IPS-15b (cell line): ENCODE data around the gene TMEM9B.
"Not testable (repeated sequence)": the region's sequence is repeated elsewhere in the genome, so short reads cannot be mapped to it uniquely, and the experiment has no call there.

Experiments
- H3K27me3 ChIP-seq: one replicate; pipeline ENCODE4 v1.6.1; 2013; ENCODE audit warnings: low read length; ENCODE audit not compliant: control insufficient read depth, insufficient read depth
- H3K36me3 ChIP-seq: one replicate; pipeline ENCODE4 v1.6.1; 2013; ENCODE audit warnings: low read length; ENCODE audit not compliant: control insufficient read depth, insufficient read depth
- H3K4me1 ChIP-seq: one replicate; pipeline ENCODE4 v1.6.1; 2013; ENCODE audit warnings: mild to moderate bottlenecking, low read length; ENCODE audit not compliant: control insufficient read depth, insufficient read depth
- H3K4me3 ChIP-seq: one replicate; pipeline ENCODE4 v1.5.1; 2013; ENCODE audit warnings: low read depth, low read length
- H3K9ac ChIP-seq: one replicate; pipeline ENCODE4 v1.6.1; 2013; ENCODE audit warnings: low read depth, mild to moderate bottlenecking, low read length
- H3K9me3 ChIP-seq: one replicate; pipeline ENCODE4 v1.6.1; 2013; ENCODE audit warnings: mild to moderate bottlenecking, low read length; ENCODE audit not compliant: control insufficient read depth, insufficient read depth

The TMEM9B gene

DNA sequence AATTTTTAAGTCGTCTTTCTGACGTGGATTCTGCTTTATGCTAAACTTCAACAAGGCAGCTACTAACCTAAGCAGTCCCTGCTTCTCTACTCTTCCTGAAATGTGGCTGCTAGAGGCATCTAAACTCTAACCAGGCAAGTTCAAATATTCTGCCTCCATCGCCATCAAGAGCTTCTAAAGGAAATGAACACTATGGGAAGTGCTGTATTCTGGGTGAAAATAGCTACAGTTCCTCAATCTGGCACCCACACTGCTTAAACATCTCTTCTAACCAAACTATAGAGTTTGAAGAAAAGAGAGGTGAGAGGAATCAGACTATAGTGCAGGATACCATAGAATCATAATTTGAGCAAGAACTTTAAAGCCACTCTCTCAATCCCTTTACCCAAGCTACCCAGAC is 33.2 kb upstream of the TMEM9B start:
- Histone ChIP-seq H3K4me1 (no peaks in the 10 kb centered on the region), H3K27me3 (peaks cover 15% of the 10 kb centered on the region), H3K9me3 (no peaks in the 10 kb centered on the region), H3K9ac (no peak overlapping the region), H3K36me3 (no peaks in the 10 kb centered on the region), H3K4me3 (no peak overlapping the region)

- Histone ChIP-seq H3K36me3 (no peaks in the 10 kb centered on the region), H3K27me3 (no peaks in the 10 kb centered on the region), H3K4me3 (no peak overlapping the region), H3K4me1 (no peaks in the 10 kb centered on the region), H3K9me3 (no peaks in the 10 kb centered on the region), H3K9ac (no peak overlapping the region)
These were observed 25.2 kb upstream of the TMEM9B start for GRCh38 chr11:8989453-8989852.

DNA sequence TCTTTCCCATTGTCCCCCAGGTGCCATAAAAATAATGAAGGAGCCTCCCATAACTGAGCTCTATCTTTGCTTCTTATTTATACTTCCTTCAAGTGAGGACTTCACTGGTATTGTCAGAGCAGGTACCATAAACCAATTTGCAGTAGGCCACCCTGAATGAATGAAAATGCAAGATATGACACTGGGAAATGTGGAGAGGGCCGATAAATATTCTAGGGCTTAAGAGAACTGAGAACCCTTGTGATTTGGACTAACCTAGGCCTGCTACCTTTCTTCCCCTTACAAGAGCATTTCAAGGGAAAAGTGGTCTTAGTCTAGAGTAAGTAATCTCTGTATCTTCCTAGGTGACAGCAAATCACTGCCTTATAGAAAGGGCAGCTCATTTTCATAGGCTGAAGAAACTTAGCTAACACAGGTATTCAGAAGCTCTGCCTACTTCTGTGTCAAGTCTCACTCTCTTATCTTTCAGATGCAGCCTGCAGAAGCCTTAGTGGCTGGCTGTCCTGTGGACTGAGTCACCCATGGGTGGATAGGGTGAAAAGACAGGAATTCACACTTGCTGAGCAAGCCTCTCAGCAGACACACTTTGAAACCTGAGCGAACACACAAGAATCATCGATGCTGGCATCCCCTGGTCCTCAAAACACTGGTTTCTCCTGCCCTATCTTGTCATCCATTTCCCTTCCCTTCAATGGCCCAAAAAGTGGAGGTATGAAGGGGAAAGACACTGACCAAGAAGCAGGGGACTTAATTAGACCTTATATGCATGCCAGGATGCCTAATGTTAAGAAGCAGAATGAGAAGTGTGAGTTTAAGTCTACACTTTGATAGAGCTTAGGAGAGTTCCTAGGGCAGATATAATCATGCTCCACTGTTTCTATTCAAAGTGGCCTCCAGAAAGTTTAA is 24.3 kb upstream of the TMEM9B start:
- H3K4me1 ChIP-seq: no peaks in the 10 kb centered on the region
- H3K27me3 ChIP-seq: no peaks in the 10 kb centered on the region
- no peak overlapping the region for H3K4me3 ChIP-seq
- no peak overlapping the region for H3K9ac ChIP-seq
- no peaks in the 10 kb centered on the region for H3K9me3 ChIP-seq
- no peaks in the 10 kb centered on the region for H3K36me3 ChIP-seq

GRCh38 chr11:8987446-8987845 is 23.2 kb upstream of the TMEM9B start:
- Histone ChIP-seq H3K4me3 (no peak overlapping the region), H3K4me1 (no peaks in the 10 kb centered on the region), H3K27me3 (no peaks in the 10 kb centered on the region), H3K9me3 (no peaks in the 10 kb centered on the region), H3K36me3 (no peaks in the 10 kb centered on the region), H3K9ac (no peak overlapping the region)

DNA sequence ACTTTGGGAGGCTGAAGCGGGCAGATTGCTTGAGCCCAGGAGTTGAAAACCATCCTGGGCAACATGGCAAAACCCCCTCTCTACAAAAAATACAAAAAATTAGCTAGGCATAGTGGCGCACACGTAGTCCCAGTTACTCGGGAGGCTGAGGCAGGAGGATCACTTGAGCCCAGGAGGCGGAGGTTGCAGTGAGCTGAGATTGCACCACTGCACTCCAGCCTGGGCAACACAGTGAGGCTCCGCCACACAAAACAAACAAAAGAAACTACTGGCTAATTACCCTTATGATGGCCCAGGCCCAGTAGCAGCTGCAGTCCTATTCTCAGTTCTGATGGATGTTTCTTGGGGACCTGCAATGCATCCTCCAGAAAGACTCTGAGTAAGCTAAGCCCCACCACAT is 22.5 kb upstream of the TMEM9B start:
- H3K9ac ChIP-seq, H3K36me3 ChIP-seq, H3K4me3 ChIP-seq, H3K4me1 ChIP-seq, H3K27me3 ChIP-seq, H3K9me3 ChIP-seq: not testable (repeated sequence)

- no peak overlapping the region for H3K4me3 ChIP-seq
- no peaks in the 10 kb centered on the region for H3K36me3 ChIP-seq
- H3K4me1 ChIP-seq: no peaks in the 10 kb centered on the region
- no peaks in the 10 kb centered on the region for H3K9me3 ChIP-seq
- no peaks in the 10 kb centered on the region for H3K27me3 ChIP-seq
- no peak overlapping the region for H3K9ac ChIP-seq
These were observed 21.2 kb upstream of the TMEM9B start for GRCh38 chr11:8985462-8985861.

- Histone ChIP-seq H3K27me3 (no peaks in the 10 kb centered on the region), H3K4me1 (no peaks in the 10 kb centered on the region), H3K36me3 (no peaks in the 10 kb centered on the region), H3K4me3 (no peak overlapping the region), H3K9me3 (no peaks in the 10 kb centered on the region), H3K9ac (no peak overlapping the region)
These were observed 19.3 kb upstream of the TMEM9B start for GRCh38 chr11:8983552-8983951.

GRCh38 chr11:8980485-8980884 is 16.2 kb upstream of the TMEM9B start:
- no peaks in the 10 kb centered on the region for H3K4me1 ChIP-seq
- H3K9ac ChIP-seq: no peak overlapping the region
- no peaks in the 10 kb centered on the region for H3K9me3 ChIP-seq
- no peaks in the 10 kb centered on the region for H3K27me3 ChIP-seq
- no peaks in the 10 kb centered on the region for H3K36me3 ChIP-seq
- no peak overlapping the region for H3K4me3 ChIP-seq

- not testable (repeated sequence) for H3K9ac ChIP-seq, H3K27me3 ChIP-seq, H3K36me3 ChIP-seq, H3K4me1 ChIP-seq, H3K9me3 ChIP-seq, H3K4me3 ChIP-seq
These were observed 15.1 kb upstream of the TMEM9B start for GRCh38 chr11:8979365-8979764.

- Histone ChIP-seq H3K36me3 (no peaks in the 10 kb centered on the region), H3K27me3 (no peaks in the 10 kb centered on the region), H3K9ac (no peak overlapping the region), H3K4me1 (no peaks in the 10 kb centered on the region), H3K4me3 (no peak overlapping the region), H3K9me3 (no peaks in the 10 kb centered on the region)
These were observed 8.9 kb upstream of the TMEM9B start for GRCh38 chr11:8973121-8973520.

DNA sequence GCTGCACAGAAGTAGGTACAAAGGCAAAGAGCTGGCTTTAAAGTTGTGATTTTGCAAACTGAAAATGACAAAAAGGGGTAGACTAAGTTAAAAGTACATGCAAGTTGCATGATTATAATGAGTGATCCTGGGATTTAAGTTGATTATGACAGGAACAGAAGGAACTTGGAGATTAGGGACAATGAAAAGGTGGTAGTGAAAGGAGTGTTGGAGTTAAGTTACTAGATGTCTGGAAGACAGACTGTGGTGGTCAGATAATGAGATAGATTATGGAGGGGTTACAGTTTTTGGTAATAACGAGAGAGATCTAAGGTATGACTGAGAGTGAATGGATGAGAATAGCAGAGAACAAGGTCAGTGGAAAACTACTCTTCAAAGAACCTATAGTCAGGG is 7.7 kb upstream of the TMEM9B start:
- Histone ChIP-seq H3K9ac (no peak overlapping the region), H3K4me3 (no peak overlapping the region), H3K36me3 (no peaks in the 10 kb centered on the region), H3K4me1 (no peaks in the 10 kb centered on the region), H3K9me3 (no peaks in the 10 kb centered on the region), H3K27me3 (no peaks in the 10 kb centered on the region)

GRCh38 chr11:8971196-8971923 is 7.1 kb upstream of the TMEM9B start:
- Histone ChIP-seq H3K4me3 (no peak overlapping the region), H3K36me3 (no peaks in the 10 kb centered on the region), H3K27me3 (no peaks in the 10 kb centered on the region), H3K9ac (no peak overlapping the region), H3K4me1 (no peaks in the 10 kb centered on the region), H3K9me3 (no peaks in the 10 kb centered on the region)
